Stimulated activated naive CD4-positive, alpha-beta T cell treated with Interleukin-2 at 50 U/mL for 16 hours (primary cell): ENCODE data around the gene CHAC1.

Experiments
- DNase-seq: peaks from one replicate; lab custom pipeline; 2025; lab: John Stamatoyannopoulos, UW

CHAC1 gene

DNA sequence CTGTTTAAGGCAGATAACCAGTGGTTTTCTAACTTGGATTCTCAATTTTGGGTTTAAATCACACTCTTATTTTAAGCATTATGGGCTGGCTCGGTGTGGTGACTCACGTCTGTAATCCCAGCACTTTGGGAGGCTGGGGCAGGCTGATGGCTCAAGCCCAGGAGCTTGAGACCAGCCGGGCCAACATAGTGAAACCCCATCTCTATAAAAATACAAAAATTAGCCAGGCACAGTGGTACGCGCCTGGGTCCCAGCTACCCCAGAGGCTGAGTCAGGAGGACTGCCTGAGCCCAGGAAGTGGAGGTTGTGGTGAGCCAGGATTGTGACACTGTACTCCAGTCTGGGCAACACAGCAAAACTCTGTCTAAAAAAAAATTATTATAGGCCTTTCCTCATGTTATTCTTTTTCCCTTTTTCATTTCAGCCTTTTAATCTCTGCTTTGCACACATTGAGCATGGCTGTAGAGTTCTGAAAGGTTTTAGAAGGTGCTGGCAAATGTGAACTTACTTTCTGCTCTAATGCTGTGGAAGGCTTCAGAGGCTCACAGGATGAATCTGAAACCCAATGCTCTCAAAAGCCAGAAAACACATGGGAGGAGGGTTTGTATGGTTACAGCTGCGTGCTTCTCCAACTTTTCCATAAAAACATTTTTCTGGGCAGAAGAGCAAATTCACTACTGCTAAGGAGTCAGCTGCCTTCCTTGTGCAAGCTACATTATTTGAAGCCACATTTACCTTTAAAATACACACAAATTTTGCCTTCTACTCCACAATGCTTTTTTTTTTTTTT lies 32.5 kb downstream of the CHAC1 start:
- DNase-seq, result no peak

DNA sequence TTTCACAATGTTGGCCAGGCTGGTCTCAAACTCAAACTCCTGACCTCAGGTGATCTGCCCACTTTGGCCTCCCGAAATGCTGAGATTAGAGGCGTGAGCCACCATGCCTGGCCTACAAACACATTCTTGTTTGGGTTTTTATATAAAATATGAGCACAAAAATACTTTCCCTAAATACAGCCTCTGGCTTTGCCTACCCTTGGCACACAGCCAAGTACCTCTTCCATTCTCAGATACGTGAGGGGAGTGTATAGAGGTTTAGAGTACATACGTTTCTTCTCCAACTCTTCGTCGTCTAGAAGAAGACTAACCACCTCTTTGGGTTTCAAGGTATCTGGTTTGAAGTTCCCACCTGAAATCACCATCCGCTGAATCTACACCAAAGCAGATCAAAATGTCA lies 33.5 kb downstream of the CHAC1 start:
- no peak for DNase-seq

DNA sequence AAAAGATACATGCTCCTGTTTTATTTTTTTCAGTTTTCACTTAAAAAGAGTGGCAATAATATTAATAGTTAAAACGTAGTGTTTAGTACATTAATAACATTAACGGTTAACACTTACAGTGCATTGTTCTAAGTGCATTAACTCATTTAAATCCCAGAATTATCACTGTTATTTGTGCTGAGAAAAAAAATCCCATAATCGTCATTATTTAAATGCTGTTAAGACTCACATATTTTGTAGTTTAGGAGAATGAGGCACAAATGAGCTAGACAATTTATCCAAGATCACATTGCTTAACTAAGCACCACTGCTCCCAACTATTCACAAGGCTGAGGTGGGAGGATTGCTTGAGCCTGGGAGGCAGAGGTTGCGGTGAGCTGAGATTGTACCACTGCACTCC lies 34.9 kb downstream of the CHAC1 start:
- DNase-seq, result no peak

- no peak for DNase-seq
Observed at GRCh38 chr15:40990080-40990479, 36.8 kb downstream of the CHAC1 start.

DNA sequence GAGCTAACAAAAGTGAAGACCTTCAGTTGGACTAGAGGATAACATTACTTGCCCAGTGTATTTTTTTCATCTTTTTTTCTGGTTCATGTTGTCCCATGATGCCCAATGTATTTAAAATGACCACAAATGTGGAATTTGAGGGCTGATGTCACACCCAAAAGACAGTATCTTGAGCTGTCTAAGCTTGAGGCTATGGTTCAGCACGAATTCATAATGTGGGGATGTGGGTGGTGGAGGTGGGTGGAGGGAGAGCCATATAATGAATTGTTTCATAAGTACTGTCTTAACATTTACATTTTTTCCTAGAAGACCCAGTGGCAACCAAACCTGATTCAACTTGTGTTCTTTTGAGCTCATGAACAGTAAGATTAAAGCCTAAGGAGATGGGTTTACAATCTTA lies 37.5 kb downstream of the CHAC1 start:
- no peak for DNase-seq

- no peak for DNase-seq
Observed at GRCh38 chr15:40991355-40991754, 38.1 kb downstream of the CHAC1 start.

GRCh38 chr15:40992241-40992741 lies 39.0 kb downstream of the CHAC1 start:
- no peak for DNase-seq

- DNase-seq, result no peak
Observed at GRCh38 chr15:40992825-40993224, 39.6 kb downstream of the CHAC1 start.

DNA sequence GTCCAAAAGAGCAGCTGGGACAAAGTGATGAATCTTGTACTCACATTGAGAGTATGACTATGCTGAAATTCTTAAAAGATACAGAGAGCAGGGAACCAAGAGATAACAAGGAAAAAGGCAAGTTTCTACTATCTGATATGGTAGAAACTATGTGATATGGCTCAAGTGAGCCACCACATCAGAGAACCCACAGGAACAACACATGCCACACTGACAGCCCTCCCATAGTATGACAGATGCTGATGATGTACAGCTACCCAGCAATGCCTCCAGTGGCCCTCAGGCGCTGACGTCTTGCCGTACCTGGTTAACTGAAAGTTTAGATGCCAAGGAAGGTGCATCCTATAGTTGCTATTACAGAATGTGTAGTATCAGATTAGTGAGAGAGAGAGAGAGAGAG lies 42.4 kb downstream of the CHAC1 start:
- no peak for DNase-seq

GRCh38 chr15:40999190-40999589 lies 45.9 kb downstream of the CHAC1 start:
- no peak for DNase-seq

DNA sequence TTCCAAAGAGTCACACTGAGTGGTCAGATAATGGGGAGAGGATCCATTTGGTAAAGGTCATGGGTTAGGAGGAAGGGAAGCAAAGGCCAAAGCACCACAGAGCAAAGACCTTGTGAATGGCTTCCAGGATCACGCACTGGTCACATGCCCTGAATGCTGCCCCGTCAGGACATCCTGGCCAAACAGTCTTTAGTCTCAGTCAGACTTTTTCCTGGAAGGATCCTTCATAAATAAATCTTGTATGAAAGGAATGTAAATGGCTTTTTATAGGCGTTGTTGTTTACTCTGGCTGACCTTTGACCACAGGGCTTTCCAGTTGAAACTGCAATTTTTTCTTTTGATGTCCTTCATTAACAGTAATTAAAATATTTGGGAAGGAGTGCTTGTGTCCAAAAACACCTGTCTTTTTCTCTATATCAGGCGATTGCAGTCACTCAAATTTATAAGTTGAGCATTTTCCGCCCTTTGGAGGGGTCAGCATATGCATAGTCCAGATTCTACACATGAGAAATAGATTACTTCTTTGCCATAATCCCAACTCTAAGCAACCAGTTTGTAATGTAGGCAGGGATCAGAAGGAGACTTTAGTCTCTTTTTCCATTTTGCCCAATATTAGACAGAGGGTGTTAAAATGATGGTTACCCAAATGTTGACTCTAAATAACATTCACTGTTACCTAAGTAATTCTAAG lies 48.4 kb downstream of the CHAC1 start:
- DNase-seq, result no peak

- no peak for DNase-seq
Observed at GRCh38 chr15:41004490-41004889, 51.2 kb downstream of the CHAC1 start.
